Left lobe of liver (tissue), 2 donors: Measurements from ENCODE around the gene ARHGAP23. TPM values are rescaled to one million over a fixed set of nuclear protein-coding genes. Genes with fewer than 3 reads are reported as not detected.
"Not testable (repeated sequence)": the region's sequence is repeated elsewhere in the genome, so short reads cannot be mapped to it uniquely, and the experiment has no call there.

ENCODE experiments used
- ATAC-seq: fragments of 200-7000 bp; cut with Tn5 transposase; one replicate; pipeline ENCODE4 v1.9.1; 2020; ENCODE audit warnings: mild to moderate bottlenecking, moderate library complexity
- DNase-seq: peaks from one replicate; pipeline ENCODE4 v3.0.0-alpha.2; 2020; ENCODE audit warnings: low spot score
- total RNA-seq: library from RNA; stranded (reverse); gene quantifications from one replicate; pipeline ENCODE4 v1.2.1, GENCODE V29; 2021
- donor health status: DM: no; HTN: no; CAD: no; lungs with moderate emphysema.
- donor health status: DM: no; HTN: yes; CAD: no.

ARHGAP23 gene
- total RNA-seq, 1 donor from 2014 or later: 3.3 TPM

DNA sequence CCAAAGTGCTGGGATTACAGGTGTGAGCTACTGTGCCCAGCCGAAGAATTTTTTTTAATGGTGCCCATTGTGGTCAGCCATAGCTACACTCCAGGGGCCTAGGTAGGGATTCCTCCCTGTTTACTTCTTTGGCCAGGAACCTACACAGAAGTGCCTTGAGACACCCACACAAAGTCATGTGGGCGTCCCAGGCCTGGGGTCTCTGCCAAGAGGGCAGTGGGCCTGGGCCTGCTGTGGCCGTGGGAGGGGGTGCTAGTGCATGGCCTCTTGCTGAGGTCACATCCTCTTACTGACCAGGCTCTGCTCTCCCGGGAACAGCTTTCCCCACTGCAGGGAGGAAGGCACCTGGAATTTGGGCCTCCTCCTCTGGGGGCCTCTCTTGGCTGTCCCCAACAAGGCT, 50.4 kb downstream of the ARHGAP23 start:
- ATAC-seq, DNase-seq: not testable (repeated sequence)

DNA sequence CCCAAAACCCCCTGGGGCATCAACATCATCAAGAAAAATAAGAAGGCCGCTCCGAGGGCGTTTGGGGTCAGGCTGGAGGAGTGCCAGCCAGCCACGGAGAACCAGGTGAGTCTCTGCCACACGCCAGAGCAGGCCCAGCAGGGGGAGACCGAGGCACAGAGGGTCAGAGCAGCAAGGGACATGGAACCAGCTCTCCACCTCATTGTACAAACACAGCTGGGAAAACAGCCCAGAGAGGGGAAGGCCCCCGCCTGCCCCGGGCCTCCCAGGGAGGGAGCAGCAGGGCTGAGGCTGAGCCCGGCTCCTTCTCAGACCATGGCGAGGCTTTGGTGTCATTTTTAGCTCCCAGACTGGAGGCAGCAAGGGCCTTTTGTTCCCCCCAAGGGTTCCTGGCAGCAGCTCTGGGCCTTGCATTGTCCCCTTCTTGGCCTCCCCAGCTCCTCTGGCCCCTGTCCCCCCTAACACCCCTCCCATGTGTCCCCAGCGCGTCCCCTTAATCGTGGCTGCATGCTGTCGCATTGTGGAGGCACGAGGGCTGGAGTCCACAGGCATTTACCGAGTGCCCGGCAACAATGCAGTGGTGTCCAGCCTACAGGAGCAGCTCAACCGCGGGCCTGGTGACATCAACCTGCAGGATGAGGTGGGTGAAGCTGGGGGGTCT, 53.9 kb downstream of the ARHGAP23 start:
- not testable (repeated sequence) for ATAC-seq, DNase-seq

DNA sequence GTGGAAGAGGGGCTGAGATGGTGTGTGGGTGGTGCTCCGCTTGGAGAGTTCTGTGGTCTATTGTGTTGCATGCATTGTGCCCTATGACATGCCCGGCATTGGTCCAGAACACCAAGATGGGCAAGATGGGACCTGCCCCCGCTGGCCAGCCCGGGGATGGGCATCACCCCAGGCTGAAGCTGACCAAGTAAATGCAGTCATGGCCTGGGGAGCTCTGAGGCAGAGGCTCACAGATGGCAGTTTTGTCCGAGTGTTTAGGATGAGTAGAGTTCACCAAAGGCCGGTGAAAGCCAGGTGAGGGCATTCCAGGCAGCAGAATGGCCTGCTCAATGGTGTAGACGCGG, 54.4 kb downstream of the ARHGAP23 start:
- ATAC-seq, DNase-seq: not testable (repeated sequence)

DNA sequence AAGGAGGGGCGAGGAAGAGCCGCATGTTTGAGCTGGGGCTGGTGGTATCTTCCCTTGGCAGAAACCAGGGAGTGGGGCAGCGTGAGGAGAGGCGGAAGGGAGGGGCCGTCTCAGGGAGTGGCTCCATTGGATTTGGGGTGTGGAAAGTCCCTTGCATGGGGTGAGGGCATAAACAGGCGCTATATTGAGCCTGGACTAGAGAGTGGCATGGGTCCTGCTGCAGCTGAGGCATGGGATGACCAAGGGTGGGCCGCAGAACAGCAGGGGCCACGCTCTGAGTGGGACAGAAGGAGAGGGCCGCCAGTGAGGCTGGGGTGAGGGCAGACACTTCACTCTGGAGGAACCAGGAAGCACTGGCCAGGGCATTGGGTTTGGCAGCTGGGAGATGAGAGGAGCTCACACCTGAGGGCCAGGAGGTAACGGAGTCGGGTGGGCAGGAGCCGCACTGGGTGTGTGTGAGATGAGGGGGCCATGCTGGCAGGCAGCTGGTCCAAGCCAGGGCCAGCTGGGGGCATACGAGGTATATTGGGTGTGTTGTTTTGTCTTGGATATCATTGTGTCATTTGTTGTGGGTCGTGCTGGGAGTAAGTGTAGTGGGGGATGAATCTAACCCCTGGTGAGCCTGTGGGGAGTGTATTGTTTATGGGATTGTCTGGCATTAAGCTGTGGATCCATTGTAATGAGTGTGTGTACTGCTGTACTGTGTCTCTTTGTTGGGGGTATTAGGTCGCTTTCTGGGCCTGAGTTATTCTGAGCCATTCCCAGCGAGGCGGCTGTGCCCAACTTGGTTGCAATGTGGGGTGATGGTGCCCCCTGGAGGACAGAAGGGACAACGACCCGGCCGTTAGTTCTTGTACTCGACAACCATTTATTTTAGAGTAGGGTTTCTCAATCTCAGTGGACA, 56.2 kb downstream of the ARHGAP23 start:
- ATAC-seq: peak; percentile 95
- DNase-seq: peak; percentile 70

DNA sequence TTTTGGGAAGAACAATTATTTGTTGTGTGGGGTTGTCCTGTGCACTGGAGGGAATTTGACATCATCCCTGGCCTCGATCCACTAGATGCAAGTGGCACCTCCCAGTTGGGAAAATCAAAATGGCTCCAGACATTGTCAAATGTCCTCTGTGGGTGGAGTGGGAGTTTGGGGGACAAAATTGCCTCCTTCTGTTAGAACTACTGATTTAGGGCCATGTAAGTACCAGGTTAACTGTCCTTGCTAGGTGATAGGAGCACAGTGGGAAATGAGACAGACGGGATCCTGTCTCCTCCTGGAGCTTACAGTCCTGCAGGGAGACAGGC, 56.8 kb downstream of the ARHGAP23 start:
- DNase-seq: no peak
- ATAC-seq: no peak

DNA sequence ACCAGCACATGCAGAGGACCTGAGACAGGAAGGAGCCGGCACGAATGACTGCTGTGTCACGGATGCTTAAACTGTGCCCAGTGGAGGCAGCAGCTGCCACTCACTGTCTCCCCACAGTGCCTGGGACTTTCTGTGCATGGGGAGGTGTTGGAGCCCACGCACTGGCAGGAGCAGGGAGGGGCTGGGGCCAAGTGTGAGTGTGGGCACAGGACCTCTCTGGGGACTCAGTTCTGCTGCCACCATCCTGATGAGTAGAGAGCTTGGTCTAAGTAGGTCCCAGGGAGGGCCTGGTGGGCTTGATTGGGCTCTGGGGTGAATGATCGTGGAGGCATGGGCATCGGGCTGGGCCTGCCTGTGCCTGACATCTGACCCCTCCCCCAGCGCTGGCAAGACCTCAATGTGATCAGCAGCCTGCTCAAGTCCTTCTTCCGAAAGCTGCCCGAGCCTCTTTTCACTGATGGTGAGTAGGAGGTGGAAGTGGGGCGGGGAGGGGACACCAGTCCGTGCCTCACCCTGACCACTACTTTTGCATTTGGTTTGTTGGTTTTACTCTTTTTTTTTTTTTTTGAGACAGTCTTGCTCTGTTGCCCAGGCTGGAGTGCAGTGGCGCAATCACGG, 57.5 kb downstream of the ARHGAP23 start:
- ATAC-seq, DNase-seq: not testable (repeated sequence)

DNA sequence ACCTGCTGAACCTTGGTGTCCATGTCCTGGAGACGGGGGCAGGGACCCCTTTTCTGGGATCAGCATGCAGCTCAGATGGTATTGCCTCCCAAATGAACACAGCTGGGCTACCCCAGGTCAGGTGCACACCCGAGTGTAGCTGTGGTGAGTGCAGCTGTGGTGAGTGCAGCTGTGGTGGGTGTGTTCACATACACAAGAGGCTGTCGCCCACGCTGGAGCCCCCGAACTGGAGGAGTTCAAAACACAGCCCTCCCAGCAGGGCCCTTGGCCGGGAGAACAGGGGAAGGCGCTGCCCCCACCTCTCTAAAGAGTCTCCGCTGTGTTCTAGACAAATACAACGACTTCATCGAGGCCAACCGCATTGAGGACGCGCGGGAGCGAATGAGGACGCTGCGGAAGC, 61.5 kb downstream of the ARHGAP23 start:
- not testable (repeated sequence) for ATAC-seq, DNase-seq

DNA sequence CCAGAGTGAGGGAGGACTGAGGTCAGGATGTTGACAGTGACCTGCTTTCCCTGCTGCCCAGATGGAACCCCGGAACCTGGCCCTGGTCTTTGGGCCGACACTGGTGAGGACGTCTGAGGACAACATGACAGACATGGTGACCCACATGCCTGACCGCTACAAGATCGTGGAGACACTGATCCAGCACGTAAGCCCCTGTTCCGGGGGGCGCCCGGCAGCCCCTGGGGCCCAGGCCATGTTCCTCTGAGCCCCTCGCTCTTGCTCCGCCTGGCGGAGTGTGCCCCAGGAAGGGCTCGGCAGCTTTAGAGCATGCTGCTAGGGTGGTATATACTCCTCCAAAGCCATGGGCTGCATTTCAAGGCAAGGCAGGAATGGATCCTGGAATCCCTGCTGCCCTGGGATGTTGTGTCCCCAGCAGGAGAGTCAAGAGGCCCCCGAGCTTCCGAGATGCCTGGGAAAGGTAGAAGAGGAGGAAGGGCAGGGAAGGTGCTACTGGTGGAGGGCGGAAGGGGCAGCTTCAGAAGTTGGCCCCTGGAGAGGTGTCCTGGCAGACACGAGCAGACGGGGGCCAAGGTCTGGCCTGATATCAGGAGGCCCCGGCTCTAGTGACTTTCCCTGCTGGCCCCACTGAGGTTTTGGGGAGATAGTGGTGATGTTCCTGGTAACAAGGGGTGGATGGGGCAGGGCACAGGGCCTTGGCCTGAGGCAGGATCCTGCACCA, 63.2 kb downstream of the ARHGAP23 start:
- not testable (repeated sequence) for ATAC-seq, DNase-seq

DNA sequence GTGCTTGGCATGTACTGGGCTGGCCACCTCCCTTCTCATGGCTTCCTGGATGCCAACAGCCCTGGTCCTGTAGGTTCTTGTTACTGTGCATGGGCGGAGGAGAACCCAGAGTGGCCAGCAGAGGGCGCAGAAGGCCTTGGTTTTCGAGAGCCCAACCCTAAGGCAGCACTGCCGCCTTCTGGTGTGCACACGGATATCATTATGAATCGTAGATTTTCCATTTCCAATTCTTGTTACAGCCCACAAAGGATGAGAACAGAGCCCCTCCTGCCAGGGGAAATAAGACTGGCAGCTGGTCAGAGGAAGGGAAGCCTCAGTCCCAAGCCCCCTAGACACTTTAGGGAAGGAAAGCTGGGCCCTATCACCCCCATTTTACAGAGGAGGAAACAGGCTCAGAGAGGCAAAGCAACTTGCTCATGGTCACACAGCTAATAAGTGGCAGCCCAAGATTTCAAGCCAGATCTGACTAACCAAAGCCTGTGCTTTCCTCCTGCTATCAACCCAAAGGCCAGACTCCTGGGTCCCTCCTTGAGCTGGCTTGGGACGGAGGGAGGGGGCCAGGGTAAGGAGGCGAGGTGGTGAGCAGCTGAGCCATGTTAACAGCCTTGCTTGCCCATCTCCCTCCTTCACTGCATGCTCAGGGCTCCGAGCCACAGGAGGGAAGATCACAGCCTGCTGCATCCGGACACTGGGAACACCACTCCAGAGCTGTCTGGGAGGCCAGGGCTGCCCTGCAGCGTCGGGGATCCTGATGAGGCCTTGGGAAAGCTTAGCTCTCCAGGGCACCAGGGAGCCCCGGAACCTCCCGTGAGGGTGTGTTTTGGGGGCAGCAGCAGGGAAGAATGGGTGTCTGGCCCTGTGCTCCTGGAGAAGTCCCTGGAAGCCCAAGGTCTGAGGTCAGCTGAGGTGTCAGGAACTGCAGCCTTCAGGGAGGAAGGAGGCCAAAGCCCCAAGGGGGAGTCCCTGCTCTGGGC, 64.1 kb downstream of the ARHGAP23 start:
- DNase-seq (peak; percentile 91), ATAC-seq (peak; percentile 98)

DNA sequence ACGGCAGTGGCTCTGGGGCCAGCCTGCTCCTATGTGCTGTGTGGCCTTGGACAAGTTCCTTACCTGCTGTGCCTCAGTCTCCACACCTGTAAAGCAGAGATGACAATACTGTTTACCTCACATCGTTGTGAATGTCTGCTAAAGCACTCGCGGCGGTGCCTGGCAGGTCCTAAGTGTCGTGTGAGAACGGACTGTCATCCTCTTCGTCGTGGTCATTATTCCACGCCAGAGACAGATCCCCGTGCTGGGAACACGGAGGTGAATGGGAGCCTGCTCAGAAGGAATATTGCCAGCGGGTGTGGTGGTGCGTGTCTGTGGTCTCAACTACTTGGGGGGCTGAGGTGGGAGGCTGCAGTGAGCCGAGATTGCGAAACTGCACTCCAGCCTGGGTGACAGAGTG, 65.9 kb downstream of the ARHGAP23 start:
- ATAC-seq, DNase-seq: not testable (repeated sequence)

DNA sequence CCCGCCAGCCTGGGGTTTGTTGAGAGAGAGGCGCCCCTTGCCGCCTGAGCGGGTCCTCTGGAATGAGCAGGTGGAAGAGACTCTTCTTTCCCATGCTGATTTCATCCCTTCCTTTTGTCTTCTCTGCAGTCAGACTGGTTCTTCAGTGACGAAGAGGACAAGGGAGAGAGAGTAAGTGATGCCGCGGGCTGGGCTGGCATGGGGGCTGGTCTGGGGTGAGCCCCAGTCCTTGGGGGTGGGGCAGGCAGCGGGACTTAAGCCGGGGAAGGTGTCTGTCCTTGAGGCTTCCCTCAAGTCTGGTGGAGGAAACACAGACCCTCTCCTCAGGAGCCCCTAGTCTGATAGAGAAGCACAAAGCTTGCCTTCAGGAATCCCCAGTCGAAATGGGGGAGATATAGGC, 69.4 kb downstream of the ARHGAP23 start:
- not testable (repeated sequence) for DNase-seq, ATAC-seq

DNA sequence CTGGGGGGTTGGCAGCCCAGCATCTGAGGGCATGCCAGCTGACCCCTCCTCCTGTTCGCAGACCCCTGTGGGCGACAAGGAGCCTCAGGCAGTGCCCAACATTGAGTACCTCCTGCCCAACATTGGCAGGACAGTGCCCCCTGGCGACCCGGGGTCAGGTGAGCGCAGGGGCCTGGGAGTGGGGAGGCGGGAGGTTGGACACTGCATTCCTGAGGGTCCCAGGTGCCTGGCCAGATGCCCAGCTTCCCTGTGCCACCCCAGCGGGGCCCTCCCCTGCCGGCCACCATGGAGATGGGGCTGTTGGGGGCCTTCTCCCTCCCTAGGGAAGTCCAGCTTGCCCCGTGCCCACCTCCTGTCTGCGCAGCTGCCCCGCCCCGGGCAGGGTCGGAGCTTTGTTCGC, 70.1 kb downstream of the ARHGAP23 start:
- ATAC-seq (no peak), DNase-seq (no peak)

DNA sequence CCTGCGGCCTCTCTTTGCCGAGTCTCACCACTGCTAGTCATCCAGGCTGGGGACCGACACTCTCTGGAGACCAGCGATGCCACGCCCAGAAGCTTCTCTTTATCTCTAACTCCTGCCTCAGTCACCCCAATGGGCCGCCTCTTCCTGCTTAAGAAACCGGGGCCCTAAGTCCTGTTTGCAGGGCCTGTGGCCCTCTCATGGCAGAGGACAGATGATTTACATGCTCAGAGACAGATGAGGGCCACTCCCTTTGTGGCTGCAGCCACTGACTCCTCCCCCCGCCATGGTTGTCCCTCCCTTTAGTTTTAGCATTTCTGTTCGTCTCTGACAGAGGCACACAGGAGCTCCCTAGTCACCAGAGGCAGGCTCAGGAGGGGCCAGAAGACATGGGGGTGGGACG, 71.0 kb downstream of the ARHGAP23 start:
- not testable (repeated sequence) for ATAC-seq, DNase-seq

DNA sequence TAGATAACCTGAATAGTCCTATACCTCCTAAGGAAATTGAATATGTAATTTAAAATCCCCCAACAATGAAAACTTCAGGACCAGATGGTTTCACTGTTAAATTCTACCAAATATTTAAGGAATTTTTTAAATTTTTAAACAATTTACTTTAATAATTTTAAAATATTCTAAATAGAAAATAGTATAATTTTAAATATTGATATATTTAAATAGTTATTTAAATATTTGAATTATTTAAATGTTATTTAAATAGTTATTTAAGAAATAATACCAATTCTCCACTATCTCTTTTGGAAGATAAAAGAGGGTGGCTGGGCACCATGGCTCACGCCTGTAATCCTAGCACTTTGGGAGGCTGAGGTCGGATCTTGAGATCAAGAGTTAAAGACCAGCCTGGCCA, 73.5 kb downstream of the ARHGAP23 start:
- DNase-seq, ATAC-seq: not testable (repeated sequence)

DNA sequence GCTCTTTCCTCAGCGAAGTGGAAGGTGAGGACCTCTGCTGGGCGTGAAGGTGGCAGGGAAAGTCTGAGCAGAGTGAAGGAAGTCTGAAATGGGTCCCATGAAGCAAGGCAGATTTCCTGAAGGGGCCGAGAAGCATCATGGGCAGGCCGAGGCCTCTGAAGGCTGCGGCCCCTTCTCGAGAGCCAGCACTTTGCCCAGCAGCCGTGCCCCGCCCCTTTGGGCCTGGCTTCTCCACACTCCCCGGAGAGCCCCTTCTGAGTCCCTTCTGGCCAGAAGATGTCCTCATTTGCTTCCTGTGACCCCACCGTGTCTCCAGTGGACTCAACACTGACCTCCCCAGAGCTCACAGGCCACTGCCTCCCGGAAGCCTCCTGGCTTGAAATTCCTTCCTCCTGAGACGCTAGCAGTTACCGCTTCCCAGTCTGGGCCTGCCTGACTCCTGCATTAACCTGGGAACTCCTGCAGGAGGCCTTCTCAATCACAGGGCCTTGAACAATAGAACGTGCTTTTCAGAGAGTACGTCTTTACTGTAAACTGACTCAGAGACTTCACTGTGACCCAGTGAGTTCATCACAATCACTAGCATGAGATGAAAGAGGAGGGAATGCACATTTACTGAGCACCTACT, 75.1 kb downstream of the ARHGAP23 start:
- DNase-seq, ATAC-seq: not testable (repeated sequence)

DNA sequence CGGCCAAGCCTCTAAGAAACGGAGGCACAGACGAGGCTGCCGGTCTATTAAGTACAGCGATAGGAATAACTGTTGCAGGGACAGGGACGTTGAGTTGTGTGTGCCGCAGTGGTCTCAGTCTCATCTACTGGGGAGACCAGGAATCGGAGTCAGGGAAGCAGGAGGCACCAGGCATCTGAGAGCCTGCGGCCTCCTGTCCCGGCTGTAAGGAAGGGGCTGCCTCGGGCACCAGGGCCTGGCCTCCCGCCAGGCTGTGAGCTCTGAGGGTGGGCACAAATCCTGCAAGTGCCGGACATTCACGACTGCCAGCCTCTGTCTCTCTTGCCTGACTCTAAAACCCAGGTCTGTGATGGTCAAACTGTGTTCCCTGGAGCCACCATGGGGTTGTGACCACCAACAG, 76.0 kb downstream of the ARHGAP23 start:
- DNase-seq: no peak
- no peak for ATAC-seq

DNA sequence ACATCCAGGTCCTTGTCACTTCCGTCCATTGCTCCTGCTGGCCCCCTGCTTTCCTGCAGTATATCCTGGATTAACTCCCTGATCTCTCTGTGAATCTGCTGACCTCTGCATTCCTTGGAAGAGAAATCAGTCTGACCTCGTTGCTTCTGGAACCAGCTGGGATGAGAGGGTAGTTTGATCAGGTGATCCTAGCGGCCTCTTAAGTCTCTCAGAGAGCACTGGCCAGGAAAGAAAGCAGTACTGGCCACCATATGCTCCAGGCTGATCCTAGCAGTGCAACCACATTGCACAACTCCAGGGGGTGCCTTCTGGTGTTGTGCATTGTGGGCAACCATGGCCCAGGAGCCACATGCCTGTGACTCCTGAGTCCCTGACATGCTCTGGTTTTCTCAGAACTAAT, 79.2 kb downstream of the ARHGAP23 start:
- ATAC-seq: no peak

DNA sequence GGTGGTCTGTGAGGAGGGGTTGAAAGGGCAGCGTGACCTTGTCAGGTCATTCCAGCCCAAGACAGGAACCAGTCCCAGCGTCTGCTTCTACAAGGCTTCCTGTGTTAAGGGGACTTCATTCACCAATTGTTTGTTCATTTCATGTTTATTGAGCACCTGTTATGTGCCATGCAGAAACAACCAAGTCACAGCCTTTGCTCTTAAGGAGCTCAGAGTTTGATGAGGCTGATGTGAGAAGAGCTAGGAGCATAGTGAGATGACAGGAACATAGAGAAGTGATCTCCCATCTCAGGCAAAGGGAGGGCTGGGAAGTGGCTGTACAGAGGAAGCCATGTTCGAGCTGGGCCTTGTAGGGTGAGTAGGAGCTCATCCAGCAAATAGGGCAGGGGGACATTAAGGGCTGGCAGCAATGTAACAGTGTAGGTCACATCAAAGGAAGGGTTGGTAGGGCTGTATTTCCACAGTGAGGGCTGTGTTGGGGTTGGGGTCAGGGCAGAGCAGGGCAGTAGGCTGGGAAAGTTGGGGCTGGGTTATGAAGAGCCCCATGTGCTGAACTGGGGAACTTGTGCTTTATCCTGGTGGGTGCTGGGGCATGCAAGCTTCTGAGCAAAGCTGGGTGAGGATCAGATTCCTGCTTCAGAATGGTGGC, 79.8 kb downstream of the ARHGAP23 start:
- ATAC-seq (no peak), DNase-seq (no peak)

More for the DNA sequence above, 79.2 kb downstream of the ARHGAP23 start:
- DNase-seq: no peak

DNA sequence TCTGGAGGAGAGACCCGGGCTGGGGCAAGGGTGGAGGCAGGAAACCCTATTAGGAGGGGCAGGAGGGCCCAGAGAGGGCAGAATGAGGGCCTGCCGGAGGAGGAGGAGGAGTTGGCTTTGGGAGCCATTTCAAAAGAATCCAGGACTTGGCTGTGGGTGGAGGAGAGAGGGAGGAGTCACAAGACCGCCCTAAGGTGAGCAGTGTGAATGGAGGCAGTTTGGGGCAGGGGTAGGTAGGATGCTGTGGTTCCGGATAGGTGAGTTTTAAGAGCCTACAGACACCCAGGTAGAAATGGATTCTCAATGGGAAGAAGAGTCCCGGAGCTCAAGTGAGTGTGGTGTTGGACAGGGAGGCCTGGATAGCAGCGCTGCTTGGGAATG, 80.3 kb downstream of the ARHGAP23 start:
- ATAC-seq: no peak

More for the DNA sequence above, 80.3 kb downstream of the ARHGAP23 start:
- no peak for DNase-seq
